BLaER1 (cell line): Measurements from ENCODE around the gene ATG4C.

Source experiments
- H3K27ac ChIP-seq: shearing (Covaris generic); formaldehyde crosslinking; 2 replicates; pipeline ENCODE4 v1.8.1; 2022
- H3K27me3 ChIP-seq: shearing (Covaris generic); formaldehyde crosslinking; 2 replicates; pipeline ENCODE4 v1.8.1; 2022
- H3K36me3 ChIP-seq: shearing (Covaris generic); formaldehyde crosslinking; 2 replicates; pipeline ENCODE4 v1.8.1; 2022
- H3K4me1 ChIP-seq: shearing (Covaris generic); formaldehyde crosslinking; 2 replicates; pipeline ENCODE4 v1.8.1; 2022
- H3K4me2 ChIP-seq: shearing (Covaris generic); formaldehyde crosslinking; 2 replicates; pipeline ENCODE4 v1.8.1; 2022
- H3K4me3 ChIP-seq: shearing (Covaris generic); formaldehyde crosslinking; 2 replicates; pipeline ENCODE4 v1.8.1; 2022
- H3K9ac ChIP-seq: shearing (Covaris generic); formaldehyde crosslinking; 2 replicates; pipeline ENCODE4 v1.8.1; 2022
- H3K9me3 ChIP-seq: shearing (Covaris generic); formaldehyde crosslinking; 2 replicates; pipeline ENCODE4 v1.8.1; 2022
- H4K20me1 ChIP-seq: shearing (Covaris generic); formaldehyde crosslinking; 2 replicates; pipeline ENCODE4 v1.8.1; 2022
- Cebpa-rat ChIP-seq: shearing (Covaris generic); IDR thresholded peaks from 2 replicates; pipeline ENCODE4 v1.8.1; 2022

The ATG4C gene

GRCh38 chr1:62784509-62785365 lies 805 bp downstream of the ATG4C start:
- TF ChIP-seq Cebpa-rat = no peak
- peak overlapping the region; percentile 87 for H3K27ac ChIP-seq

GRCh38 chr1:62790716-62791115 lies 6.8 kb downstream of the ATG4C start:
- no peak overlapping the region for H3K9ac ChIP-seq
- no peaks in the 10 kb centered on the region for H3K9me3 ChIP-seq
- no peak for TF ChIP-seq Cebpa-rat
- H3K4me2 ChIP-seq = no peak overlapping the region
- no peak overlapping the region for H3K4me3 ChIP-seq
- peaks cover 10% of the 10 kb centered on the region; the same call in 1 of the 2 replicates for H3K36me3 ChIP-seq
- no peaks in the 10 kb centered on the region for H3K27me3 ChIP-seq
- peaks cover 7% of the 10 kb centered on the region; the same call in 1 of the 2 replicates for H4K20me1 ChIP-seq
- H3K4me1 ChIP-seq = peaks cover 23% of the 10 kb centered on the region
- no peak overlapping the region for H3K27ac ChIP-seq

More at GRCh38 chr1:62784509-62785365, 805 bp downstream of the ATG4C start:
- Histone ChIP-seq H3K36me3 (0 out of 2 replicates have a peak, but pooled peaks cover 6% of the 10 kb centered on the region), H3K9ac (peak overlapping the region; percentile 86), H3K9me3 (no peaks in the 10 kb centered on the region), H4K20me1 (no peaks in the 10 kb centered on the region), H3K27me3 (no peaks in the 10 kb centered on the region), H3K4me2 (peak overlapping the region; percentile 83), H3K4me3 (peak overlapping the region; percentile 81), H3K4me1 (peaks cover 39% of the 10 kb centered on the region)

GRCh38 chr1:62794053-62794452 lies 10.1 kb downstream of the ATG4C start:
- Histone ChIP-seq H3K4me1 (peaks cover 28% of the 10 kb centered on the region), H3K27me3 (no peaks in the 10 kb centered on the region), H4K20me1 (peaks cover 7% of the 10 kb centered on the region; the same call in 1 of the 2 replicates), H3K4me3 (no peak overlapping the region), H3K9ac (no peak overlapping the region), H3K4me2 (no peak overlapping the region), H3K36me3 (peaks cover 10% of the 10 kb centered on the region; the same call in 1 of the 2 replicates), H3K9me3 (no peaks in the 10 kb centered on the region), H3K27ac (no peak overlapping the region)
- TF ChIP-seq Cebpa-rat = no peak

- Histone ChIP-seq H3K4me3 (no peak overlapping the region), H3K9ac (no peak overlapping the region), H3K4me2 (peak overlapping the region; percentile 26), H3K27me3 (no peaks in the 10 kb centered on the region), H3K9me3 (no peaks in the 10 kb centered on the region), H3K36me3 (no peaks in the 10 kb centered on the region; the same call in 1 of the 2 replicates), H3K4me1 (peaks cover 43% of the 10 kb centered on the region), H3K27ac (no peak overlapping the region), H4K20me1 (peaks cover 7% of the 10 kb centered on the region; the same call in 1 of the 2 replicates)
- no peak for TF ChIP-seq Cebpa-rat
These were observed 12.3 kb downstream of the ATG4C start for GRCh38 chr1:62796221-62796620.

- H3K9ac ChIP-seq = no peak overlapping the region
- H3K4me1 ChIP-seq = peaks cover 40% of the 10 kb centered on the region
- no peak overlapping the region for H3K4me2 ChIP-seq
- TF ChIP-seq Cebpa-rat = no peak
- H3K9me3 ChIP-seq = no peaks in the 10 kb centered on the region
- no peak overlapping the region for H3K27ac ChIP-seq
- no peaks in the 10 kb centered on the region; the same call in 1 of the 2 replicates for H4K20me1 ChIP-seq
- H3K36me3 ChIP-seq = peaks cover 6% of the 10 kb centered on the region; the same call in 1 of the 2 replicates
- no peaks in the 10 kb centered on the region for H3K27me3 ChIP-seq
- no peak overlapping the region for H3K4me3 ChIP-seq
These were observed 15.8 kb downstream of the ATG4C start for GRCh38 chr1:62799688-62800087.

- Histone ChIP-seq H3K36me3 (peaks cover 6% of the 10 kb centered on the region; the same call in 1 of the 2 replicates), H3K27me3 (no peaks in the 10 kb centered on the region), H3K4me1 (peaks cover 40% of the 10 kb centered on the region), H3K27ac (no peak overlapping the region; the same call in 1 of the 2 replicates), H3K9me3 (no peaks in the 10 kb centered on the region), H3K9ac (no peak overlapping the region), H3K4me3 (no peak overlapping the region), H3K4me2 (peak overlapping the region; percentile 66), H4K20me1 (no peaks in the 10 kb centered on the region)
- no peak for TF ChIP-seq Cebpa-rat
These were observed 16.3 kb downstream of the ATG4C start for GRCh38 chr1:62800281-62800680.

GRCh38 chr1:62800825-62801306 lies 16.9 kb downstream of the ATG4C start:
- Histone ChIP-seq H3K9me3 (no peaks in the 10 kb centered on the region), H3K27ac (peak overlapping the region; percentile 51), H3K36me3 (peaks cover 6% of the 10 kb centered on the region; the same call in 1 of the 2 replicates), H3K4me3 (no peak overlapping the region), H3K4me2 (peak overlapping the region; percentile 66), H3K9ac (no peak overlapping the region), H3K4me1 (peaks cover 35% of the 10 kb centered on the region), H4K20me1 (no peaks in the 10 kb centered on the region), H3K27me3 (no peaks in the 10 kb centered on the region)
- no peak for TF ChIP-seq Cebpa-rat

GRCh38 chr1:62809788-62810187 lies 25.9 kb downstream of the ATG4C start:
- H3K27ac ChIP-seq = no peak overlapping the region
- no peaks in the 10 kb centered on the region for H3K9me3 ChIP-seq
- H3K4me1 ChIP-seq = peaks cover 7% of the 10 kb centered on the region
- no peaks in the 10 kb centered on the region for H4K20me1 ChIP-seq
- H3K36me3 ChIP-seq = peaks cover 25% of the 10 kb centered on the region
- no peak overlapping the region for H3K9ac ChIP-seq
- TF ChIP-seq Cebpa-rat = no peak
- H3K27me3 ChIP-seq = no peaks in the 10 kb centered on the region
- no peak overlapping the region for H3K4me3 ChIP-seq
- no peak overlapping the region for H3K4me2 ChIP-seq

- H3K27me3 ChIP-seq = no peaks in the 10 kb centered on the region
- H3K4me2 ChIP-seq = no peak overlapping the region
- no peaks in the 10 kb centered on the region for H3K9me3 ChIP-seq
- H3K4me3 ChIP-seq = no peak overlapping the region
- no peak overlapping the region for H3K27ac ChIP-seq
- TF ChIP-seq Cebpa-rat = no peak
- peaks cover 7% of the 10 kb centered on the region for H3K4me1 ChIP-seq
- H4K20me1 ChIP-seq = no peaks in the 10 kb centered on the region
- no peak overlapping the region for H3K9ac ChIP-seq
- peaks cover 26% of the 10 kb centered on the region for H3K36me3 ChIP-seq
These were observed 26.7 kb downstream of the ATG4C start for GRCh38 chr1:62810420-62811274.
